ENCODE measurements around the gene ACVRL1. TPM values are rescaled to one million over a fixed set of nuclear protein-coding genes. Genes with fewer than 3 reads are reported as not detected.

ACVRL1 gene
- total RNA-seq, 1 donor from 2014 or later, result under 0.01 TPM

- no peak for FAIRE-seq
- no peaks in the 10 kb centered on the region for H3K27me3 ChIP-seq (ENCODE audit: control insufficient read depth, insufficient read depth, low read length)
- DNase-seq (ENCODE audit: low read depth), result no peak
- H3K4me3 ChIP-seq (ENCODE audit: low read depth, low read length), result no peak overlapping the region
- no peak for TF ChIP-seq CTCF (IDR thresholded peaks at IDR 0.05; ENCODE audit: insufficient read depth, low read length, severe bottlenecking)
- H3K36me3 ChIP-seq (ENCODE audit: control insufficient read depth, insufficient read depth, low read length), result no peaks in the 10 kb centered on the region
Observed at GRCh38 chr12:51890511-51891171, 16.7 kb upstream of the ACVRL1 start.

GRCh38 chr12:51891843-51892242 is 15.5 kb upstream of the ACVRL1 start:
- no peak for TF ChIP-seq CTCF (IDR thresholded peaks at IDR 0.05; ENCODE audit: insufficient read depth, low read length, severe bottlenecking)
- FAIRE-seq, result no peak

GRCh38 chr12:51893786-51894185 is 13.5 kb upstream of the ACVRL1 start:
- TF ChIP-seq CTCF (IDR thresholded peaks at IDR 0.05; ENCODE audit: insufficient read depth, low read length, severe bottlenecking), result no peak
- FAIRE-seq (no peak), DNase-seq (ENCODE audit: low read depth) (no peak)
- H3K4me3 ChIP-seq (ENCODE audit: low read depth, low read length), result no peak overlapping the region
- H3K36me3 ChIP-seq (ENCODE audit: control insufficient read depth, insufficient read depth, low read length), result no peaks in the 10 kb centered on the region
- no peaks in the 10 kb centered on the region for H3K27me3 ChIP-seq (ENCODE audit: control insufficient read depth, insufficient read depth, low read length)

More at GRCh38 chr12:51891843-51892242, 15.5 kb upstream of the ACVRL1 start:
- no peaks in the 10 kb centered on the region for H3K27me3 ChIP-seq (ENCODE audit: control insufficient read depth, insufficient read depth, low read length)
- DNase-seq (ENCODE audit: low read depth), result no peak
- H3K4me3 ChIP-seq (ENCODE audit: low read depth, low read length), result no peak overlapping the region
- no peaks in the 10 kb centered on the region for H3K36me3 ChIP-seq (ENCODE audit: control insufficient read depth, insufficient read depth, low read length)

- TF ChIP-seq CTCF (IDR thresholded peaks at IDR 0.05; ENCODE audit: insufficient read depth, low read length, severe bottlenecking), result no peak
- H3K4me3 ChIP-seq (ENCODE audit: low read depth, low read length), result no peak overlapping the region
Observed at GRCh38 chr12:51895378-51896135, 11.7 kb upstream of the ACVRL1 start.

GRCh38 chr12:51896236-51896635 is 11.1 kb upstream of the ACVRL1 start:
- Histone ChIP-seq H3K4me3 (ENCODE audit: low read depth, low read length) (no peak overlapping the region), H3K27me3 (ENCODE audit: control insufficient read depth, insufficient read depth, low read length) (no peaks in the 10 kb centered on the region), H3K36me3 (ENCODE audit: control insufficient read depth, insufficient read depth, low read length) (no peaks in the 10 kb centered on the region)
- FAIRE-seq (no peak), DNase-seq (ENCODE audit: low read depth) (no peak)
- TF ChIP-seq CTCF (IDR thresholded peaks at IDR 0.05; ENCODE audit: insufficient read depth, low read length, severe bottlenecking), result no peak

More at GRCh38 chr12:51895378-51896135, 11.7 kb upstream of the ACVRL1 start:
- FAIRE-seq (no peak), DNase-seq (ENCODE audit: low read depth) (no peak)
- no peaks in the 10 kb centered on the region for H3K36me3 ChIP-seq (ENCODE audit: control insufficient read depth, insufficient read depth, low read length)
- H3K27me3 ChIP-seq (ENCODE audit: control insufficient read depth, insufficient read depth, low read length), result no peaks in the 10 kb centered on the region
